GM12872 (cell line): Measurements from ENCODE around the gene APLF.

Source experiments
- TF ChIP-seq, protein P1 (sequence below): IDR thresholded peaks from 3 replicates; pipeline ENCODE4 v1.5.1; 2011; ENCODE audit warnings: low read depth, mild to moderate bottlenecking, low read length, moderate library complexity; ENCODE audit not compliant: insufficient read depth

APLF gene

GRCh38 chr2:68432696-68433658, 34.4 kb upstream of the APLF start:
- TF ChIP-seq, protein P1, sequence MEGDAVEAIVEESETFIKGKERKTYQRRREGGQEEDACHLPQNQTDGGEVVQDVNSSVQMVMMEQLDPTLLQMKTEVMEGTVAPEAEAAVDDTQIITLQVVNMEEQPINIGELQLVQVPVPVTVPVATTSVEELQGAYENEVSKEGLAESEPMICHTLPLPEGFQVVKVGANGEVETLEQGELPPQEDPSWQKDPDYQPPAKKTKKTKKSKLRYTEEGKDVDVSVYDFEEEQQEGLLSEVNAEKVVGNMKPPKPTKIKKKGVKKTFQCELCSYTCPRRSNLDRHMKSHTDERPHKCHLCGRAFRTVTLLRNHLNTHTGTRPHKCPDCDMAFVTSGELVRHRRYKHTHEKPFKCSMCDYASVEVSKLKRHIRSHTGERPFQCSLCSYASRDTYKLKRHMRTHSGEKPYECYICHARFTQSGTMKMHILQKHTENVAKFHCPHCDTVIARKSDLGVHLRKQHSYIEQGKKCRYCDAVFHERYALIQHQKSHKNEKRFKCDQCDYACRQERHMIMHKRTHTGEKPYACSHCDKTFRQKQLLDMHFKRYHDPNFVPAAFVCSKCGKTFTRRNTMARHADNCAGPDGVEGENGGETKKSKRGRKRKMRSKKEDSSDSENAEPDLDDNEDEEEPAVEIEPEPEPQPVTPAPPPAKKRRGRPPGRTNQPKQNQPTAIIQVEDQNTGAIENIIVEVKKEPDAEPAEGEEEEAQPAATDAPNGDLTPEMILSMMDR: no peak

DNA sequence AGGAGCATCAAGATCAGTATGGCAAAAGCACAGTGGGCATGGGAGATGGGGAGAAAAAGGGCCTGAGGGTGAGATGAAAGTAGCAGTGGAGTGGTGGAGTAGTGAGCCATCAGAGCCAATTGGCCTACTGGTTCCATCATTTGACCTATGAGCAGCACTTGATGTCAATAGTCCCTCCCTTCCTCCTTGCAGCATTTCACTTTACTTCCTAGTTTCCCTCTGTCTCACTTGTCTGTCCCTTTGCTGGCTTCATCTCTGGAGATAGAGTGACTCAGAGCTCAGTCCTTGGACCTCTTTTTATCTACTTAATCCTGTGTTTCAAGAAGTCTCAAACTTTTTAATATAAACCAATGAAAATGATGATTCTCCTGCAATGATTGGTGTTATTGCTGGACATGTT, 32.4 kb upstream of the APLF start:
- TF ChIP-seq, protein P1: no peak

DNA sequence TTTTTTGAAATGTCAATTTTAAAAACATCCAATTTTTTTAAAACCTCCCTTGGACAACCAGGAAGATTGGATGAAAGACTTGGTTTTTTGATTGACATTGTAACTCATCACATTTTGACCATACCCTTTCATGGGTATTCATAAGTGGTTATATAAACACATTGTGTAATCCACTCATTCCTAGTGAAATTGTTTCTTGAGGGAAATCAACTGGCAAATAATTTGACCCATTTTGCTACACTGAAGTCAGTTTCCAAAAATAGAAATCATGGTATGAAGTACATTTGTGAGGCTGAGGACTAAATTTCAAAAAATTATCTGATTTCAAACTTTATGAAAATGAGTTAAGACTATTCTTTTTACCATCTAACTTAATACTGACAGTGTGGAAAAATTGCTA, 31.8 kb upstream of the APLF start:
- TF ChIP-seq, protein P1: no peak

GRCh38 chr2:68436270-68436669, 31.1 kb upstream of the APLF start:
- TF ChIP-seq, protein P1: no peak

DNA sequence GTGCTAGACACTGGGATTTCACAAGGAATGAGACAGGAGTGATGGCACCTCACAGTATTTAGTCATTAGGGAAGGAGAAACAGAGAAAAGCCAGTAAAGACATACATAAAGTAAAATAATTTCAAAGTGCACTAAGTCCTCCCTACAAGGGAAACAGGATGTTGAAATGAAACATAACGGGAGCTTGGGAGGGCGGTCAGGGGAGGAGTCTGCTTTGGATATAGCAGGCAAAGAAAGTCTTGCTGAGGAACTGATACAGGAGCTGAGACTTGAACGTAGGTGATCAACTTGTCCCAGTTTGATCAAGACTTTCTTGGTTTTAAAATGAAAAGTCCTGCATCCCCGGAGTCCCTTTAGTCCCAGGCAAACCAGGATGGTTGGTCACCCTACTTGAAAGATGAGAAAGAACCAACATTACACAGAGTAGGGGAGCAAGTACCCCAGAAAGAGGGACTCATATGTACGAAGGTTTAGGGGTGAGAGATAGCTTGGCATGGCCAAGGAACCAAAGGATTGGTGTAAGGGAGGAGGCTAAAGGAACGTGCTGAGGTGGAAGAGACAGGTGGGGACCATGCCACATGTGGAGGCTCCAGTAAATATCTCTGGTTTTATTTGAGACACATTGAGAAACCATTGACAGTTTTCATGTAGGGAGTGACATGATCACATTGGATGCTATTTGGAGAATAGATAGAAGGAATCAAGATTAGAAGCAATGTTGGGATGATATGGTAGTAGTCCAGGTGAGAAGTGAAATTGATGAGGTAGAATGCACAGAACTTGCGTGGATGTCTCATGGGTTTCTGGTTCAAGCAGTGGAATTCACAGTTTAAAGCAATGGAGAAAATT, 28.7 kb upstream of the APLF start:
- TF ChIP-seq, protein P1: no peak

DNA sequence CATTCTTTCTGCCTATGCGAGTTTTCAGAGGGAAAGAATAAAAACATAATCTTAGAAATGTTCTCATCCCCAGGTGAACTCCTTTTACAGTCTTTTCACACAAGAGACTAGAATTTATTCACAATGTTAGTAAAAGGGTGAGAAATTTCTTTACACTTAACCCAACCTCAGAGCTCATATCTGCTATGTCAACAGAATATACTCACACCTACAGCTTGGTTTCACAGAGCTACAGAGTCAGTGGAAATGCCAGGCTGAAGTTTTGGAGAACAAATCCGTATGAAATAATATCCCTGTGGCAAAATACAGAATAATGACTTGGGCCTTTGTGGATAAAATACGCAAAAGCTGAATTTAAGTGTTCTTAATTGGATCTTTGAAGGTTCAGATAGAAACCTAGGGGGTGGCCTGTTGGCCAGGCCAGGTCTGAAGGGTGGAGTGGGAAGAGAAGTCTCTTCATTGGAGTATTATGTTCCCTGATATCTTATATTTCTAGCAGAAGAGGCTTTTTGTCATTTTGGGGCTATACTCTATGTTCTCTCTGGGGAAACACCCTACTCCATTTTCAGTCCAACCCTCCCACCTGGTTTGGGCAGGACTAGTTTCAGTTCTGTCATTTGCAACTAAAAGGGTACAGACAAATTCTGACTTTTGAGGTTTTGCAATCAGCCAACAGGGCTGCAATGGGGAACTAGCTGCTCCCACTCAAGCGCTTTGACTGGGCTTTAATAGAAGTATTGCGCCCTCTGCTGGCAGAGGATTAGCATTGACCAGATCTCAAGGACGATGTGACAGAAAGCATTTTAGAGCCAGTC, 26.0 kb upstream of the APLF start:
- TF ChIP-seq, protein P1: peak; percentile 85
